K562 (cell line): ENCODE results near the gene TFAP2E. TPM values are rescaled to one million over a fixed set of nuclear protein-coding genes. Genes with fewer than 3 reads are reported as not detected.

Experiments
- BRF1 ChIP-seq: IDR thresholded peaks from 3 replicates; pipeline ENCODE4 v1.6.1; 2011; ENCODE audit warnings: borderline replicate concordance, mild to moderate bottlenecking; ENCODE audit not compliant: insufficient read length; ENCODE audit errors: extremely low read depth
- CEBPB ChIP-seq: fragments of 450-650 bp; IDR thresholded peaks from 2 replicates; pipeline ENCODE4 v1.6.1; 2016; ENCODE audit warnings: missing genetic modification characterization, missing compliant biosample characterization
- EGR1 ChIP-seq: fragments of 450-650 bp; conservative IDR thresholded peaks from 2 replicates; pipeline ENCODE4 v1.6.1; 2017; ENCODE audit warnings: mild to moderate bottlenecking
- HLTF ChIP-seq: fragments of 450-650 bp; IDR thresholded peaks from 2 replicates; pipeline ENCODE4 v1.6.1; 2016
- HMG20B ChIP-seq: fragments of 250-450 bp; sonication (Bioruptor Pico); IDR thresholded peaks from 2 replicates; pipeline ENCODE4 v1.5.0; 2021; ENCODE audit warnings: mild to moderate bottlenecking
- HNRNPH1 ChIP-seq: fragments of 200-400 bp; formaldehyde crosslinking; optimal IDR thresholded peaks from 2 replicates; pipeline ENCODE3; 2017; ENCODE audit warnings: low read depth, mild to moderate bottlenecking, low read length, moderate library complexity
- JUNB ChIP-seq: fragments of 450-650 bp; formaldehyde crosslinking; conservative IDR thresholded peaks from 2 replicates; pipeline ENCODE4 v1.4.0; 2020; ENCODE audit warnings: mild to moderate bottlenecking
- KDM1A ChIP-seq, 2 experiments: fragments of 450-650 bp; IDR thresholded peaks; 2 replicates each; pipeline ENCODE4 v1.6.1; 2016; ENCODE audit warnings: mild to moderate bottlenecking in 2 of 2
- LARP7 ChIP-seq: fragments of 450-650 bp; IDR thresholded peaks from 2 replicates; pipeline ENCODE4 v1.6.1; 2016
- NBN ChIP-seq: fragments of 450-650 bp; IDR thresholded peaks from 2 replicates; pipeline ENCODE4 v1.6.1; 2016; ENCODE audit warnings: low read depth, mild to moderate bottlenecking
- NFIX ChIP-seq: fragments of 250-450 bp; sonication (Bioruptor Pico); IDR thresholded peaks from 2 replicates; pipeline ENCODE4 v1.4.0; 2020; ENCODE audit warnings: low read depth, mild to moderate bottlenecking, moderate library complexity
- POLR2AphosphoS2 ChIP-seq: IDR thresholded peaks from 2 replicates; pipeline ENCODE4 v1.6.1; 2012; ENCODE audit warnings: low read length, improper control_type of control experiment
- SMARCA5 ChIP-seq: fragments of 450-650 bp; IDR thresholded peaks from 2 replicates; pipeline ENCODE4 v1.6.1; 2016
- TSHZ1 ChIP-seq: fragments of 250-450 bp; sonication (Bioruptor Pico); IDR thresholded peaks from 2 replicates; pipeline ENCODE4 v1.4.0; 2020; ENCODE audit warnings: mild to moderate bottlenecking, moderate library complexity
- YY1 ChIP-seq, 3 experiments: IDR thresholded peaks; 2 replicates each; pipeline ENCODE4 v1.6.1; 2011; ENCODE audit warnings: low read length in 2 of 3, mild to moderate bottlenecking in 2 of 3, moderate library complexity in 2 of 3, borderline replicate concordance in 1 of 3, control low read depth in 1 of 3, low read depth in 1 of 3; ENCODE audit not compliant: insufficient read depth in 3 of 3, insufficient replicate concordance in 2 of 3, control insufficient read depth in 1 of 3, insufficient read length in 1 of 3; ENCODE audit errors: extremely low read depth in 1 of 3
- ZBTB26 ChIP-seq: fragments of 450-650 bp; formaldehyde crosslinking; IDR thresholded peaks from 2 replicates; pipeline ENCODE4 v1.4.0; 2022; ENCODE audit warnings: missing genetic modification characterization
- ZFP1 ChIP-seq: fragments of 450-650 bp; formaldehyde crosslinking; IDR thresholded peaks from 2 replicates; pipeline ENCODE4 v1.4.0; 2020; ENCODE audit warnings: mild to moderate bottlenecking, mixed read lengths
- ZNF23 ChIP-seq: fragments of 250-450 bp; sonication (Bioruptor Pico); IDR thresholded peaks from 2 replicates; pipeline ENCODE4 v1.4.0; 2020; ENCODE audit warnings: mild to moderate bottlenecking
- ZNF830 ChIP-seq: fragments of 250-450 bp; sonication (Bioruptor Pico); IDR thresholded peaks from 2 replicates; pipeline ENCODE4 v1.5.0; 2021; ENCODE audit warnings: mild to moderate bottlenecking
- ZSCAN32 ChIP-seq: fragments of 450-650 bp; formaldehyde crosslinking; IDR thresholded peaks from 2 replicates; pipeline ENCODE4 v1.4.0; 2020; ENCODE audit warnings: mild to moderate bottlenecking, moderate library complexity
- polyA plus RNA-seq, 8 experiments: library from polyadenylated mRNA; depleted of rRNA in 4 of 8; stranded (reverse) in 5 of 8; unstranded in 3 of 8; fragments of >200 nt; fragmentation: Nextera tagmentation in 2 of 8; fragmentation: Illumina TruSeq in 1 of 8; extraction: Ambion mirVana in 2 of 8; extraction: Trizol in 1 of 8; gene quantifications; 2 replicates each; pipeline versions ENCODE4 v1.2.1 to v1.2.3, GENCODE V29; 2011 to 2014; ENCODE audit warnings: inconsistent platforms in 1 of 8, missing spikeins in 1 of 8
- total RNA-seq, 7 experiments: library from RNA; depleted of rRNA in 6 of 7; stranded (reverse); fragments of >200 nt in 6 of 7; fragmentation: Illumina TruSeq in 2 of 7; extraction: Trizol in 2 of 7; gene quantifications; 2 replicates each; pipeline versions ENCODE4 v1.2.1 to v1.2.3, GENCODE V29; 2011 to 2021; ENCODE audit warnings: low replicate concordance in 1 of 7
- TF ChIP-seq, protein P1 (sequence below), 3 experiments: IDR thresholded peaks in 2 of 3; conservative IDR thresholded peaks in 1 of 3; 2 replicates each; pipeline ENCODE4 v1.5.1; 2011 to 2012; ENCODE audit warnings: low read length in 3 of 3, mild to moderate bottlenecking in 3 of 3, control low read depth in 2 of 3, improper control_type of control experiment in 1 of 3, inconsistent platforms in 1 of 3, low read depth in 1 of 3, mixed read lengths in 1 of 3, moderate library complexity in 1 of 3; ENCODE audit not compliant: insufficient read depth in 2 of 3
- TF ChIP-seq, protein P2 (sequence below): fragments of 250-450 bp; sonication (Bioruptor Pico); IDR thresholded peaks from 2 replicates; pipeline ENCODE4 v1.4.0; 2020

TFAP2E gene
- total and polyA plus RNA-seq, 9 of the 15 experiments (the other 6 are each of a cell fraction or from before 2014, with no cell fraction given): 0.03 to 0.11 (median 0.07) TPM; not detected in 4

DNA sequence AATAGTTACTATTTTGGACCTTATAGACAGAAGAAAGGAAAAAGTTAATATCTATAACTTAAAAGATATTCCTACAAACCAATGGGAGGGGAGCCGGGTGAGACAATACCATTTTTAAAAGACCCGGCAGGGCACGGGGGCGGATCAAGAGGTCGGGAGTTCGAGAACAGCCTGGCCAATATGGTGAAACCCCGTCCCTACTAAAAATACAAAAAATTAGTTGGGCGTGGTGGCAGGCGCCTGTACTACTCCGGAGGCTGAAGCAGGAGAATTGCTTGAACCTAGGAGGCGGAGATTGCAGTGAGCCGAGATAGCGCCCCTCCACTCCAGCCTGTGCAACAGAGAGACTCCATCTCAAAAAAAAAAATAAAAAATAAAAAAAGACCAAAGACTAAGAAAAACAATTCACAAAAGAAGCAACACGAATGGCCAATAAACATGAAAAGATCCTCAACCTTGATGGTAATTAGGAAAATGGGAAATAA is 69.4 kb downstream of the TFAP2E start (continued):
- TF ChIP-seq SMARCA5 (0 out of 2 replicates have a peak, but pooled peaks have one; percentile 14), ZSCAN32 (CRISPR knock-in tag) (no peak), CEBPB (peak; percentile 71), LARP7 (peak; percentile 47; the same call in 1 of the 2 replicates), HNRNPH1 (no peak), BRF1 (no peak), ZNF23 (CRISPR knock-in tag) (no peak), HLTF (0 out of 2 replicates have a peak, but pooled peaks have one; percentile 47), TSHZ1 (CRISPR knock-in tag) (no peak), EGR1 (peak; percentile 86), KDM1A (IDR thresholded peaks at IDR 0.05) (0 out of 4 replicates have a peak, but pooled peaks of 1 of the 2 experiments have one; percentile 10), POLR2AphosphoS2 (no peak), NBN (peak; percentile 60), ZFP1 (CRISPR knock-in tag) (no peak), ZNF830 (CRISPR knock-in tag) (no peak), HMG20B (CRISPR knock-in tag) (no peak), YY1 (IDR thresholded peaks at IDR 0.05; ENCODE audit: borderline replicate concordance in 1 of 3, control insufficient read depth in 1 of 3, extremely low read depth in 1 of 3, insufficient read depth in 3 of 3, insufficient read length in 1 of 3, insufficient replicate concordance in 2 of 3, low read depth in 1 of 3, low read length in 2 of 3) (peak in 1 of 3 experiments; percentile 37), NFIX (no peak), ZBTB26 (CRISPR knock-in tag) (no peak), JUNB (CRISPR knock-in tag) (no peak)
- TF ChIP-seq, protein P1, sequence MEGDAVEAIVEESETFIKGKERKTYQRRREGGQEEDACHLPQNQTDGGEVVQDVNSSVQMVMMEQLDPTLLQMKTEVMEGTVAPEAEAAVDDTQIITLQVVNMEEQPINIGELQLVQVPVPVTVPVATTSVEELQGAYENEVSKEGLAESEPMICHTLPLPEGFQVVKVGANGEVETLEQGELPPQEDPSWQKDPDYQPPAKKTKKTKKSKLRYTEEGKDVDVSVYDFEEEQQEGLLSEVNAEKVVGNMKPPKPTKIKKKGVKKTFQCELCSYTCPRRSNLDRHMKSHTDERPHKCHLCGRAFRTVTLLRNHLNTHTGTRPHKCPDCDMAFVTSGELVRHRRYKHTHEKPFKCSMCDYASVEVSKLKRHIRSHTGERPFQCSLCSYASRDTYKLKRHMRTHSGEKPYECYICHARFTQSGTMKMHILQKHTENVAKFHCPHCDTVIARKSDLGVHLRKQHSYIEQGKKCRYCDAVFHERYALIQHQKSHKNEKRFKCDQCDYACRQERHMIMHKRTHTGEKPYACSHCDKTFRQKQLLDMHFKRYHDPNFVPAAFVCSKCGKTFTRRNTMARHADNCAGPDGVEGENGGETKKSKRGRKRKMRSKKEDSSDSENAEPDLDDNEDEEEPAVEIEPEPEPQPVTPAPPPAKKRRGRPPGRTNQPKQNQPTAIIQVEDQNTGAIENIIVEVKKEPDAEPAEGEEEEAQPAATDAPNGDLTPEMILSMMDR (IDR thresholded peaks at IDR 0.05 in 2 of 3, conservative IDR thresholded peaks at IDR 0.05 in 1 of 3; ENCODE audit: insufficient read depth in 2 of 3, low read depth in 1 of 3, low read length in 3 of 3): peak in 1 of 3 experiments; percentile 13; a peak in 1 of 6 replicates
- TF ChIP-seq, protein P2, sequence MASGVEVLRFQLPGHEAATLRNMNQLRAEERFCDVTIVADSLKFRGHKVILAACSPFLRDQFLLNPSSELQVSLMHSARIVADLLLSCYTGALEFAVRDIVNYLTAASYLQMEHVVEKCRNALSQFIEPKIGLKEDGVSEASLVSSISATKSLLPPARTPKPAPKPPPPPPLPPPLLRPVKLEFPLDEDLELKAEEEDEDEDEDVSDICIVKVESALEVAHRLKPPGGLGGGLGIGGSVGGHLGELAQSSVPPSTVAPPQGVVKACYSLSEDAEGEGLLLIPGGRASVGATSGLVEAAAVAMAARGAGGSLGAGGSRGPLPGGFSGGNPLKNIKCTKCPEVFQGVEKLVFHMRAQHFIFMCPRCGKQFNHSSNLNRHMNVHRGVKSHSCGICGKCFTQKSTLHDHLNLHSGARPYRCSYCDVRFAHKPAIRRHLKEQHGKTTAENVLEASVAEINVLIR (CRISPR knock-in tag): no peak
